Fibroblast of lung (primary cell): ENCODE data around the gene ZNF322. TPM values are rescaled to one million over a fixed set of nuclear protein-coding genes. Genes with fewer than 3 reads are reported as not detected.

ENCODE experiments used
- DNase-seq, 2 donors: peaks; one replicate each; pipeline versions ENCODE4 v3.0.0 to v3.0.0-alpha.2; 2010; ENCODE audit warnings: low read depth in 2 of 2
- H2AFZ ChIP-seq: 2 replicates; pipeline ENCODE4 v1.5.1; 2012; ENCODE audit warnings: low read length, control low read depth, inconsistent platforms
- H3K27ac ChIP-seq: 2 replicates; pipeline ENCODE4 v1.5.1; 2011; ENCODE audit warnings: low read length, control low read depth; ENCODE audit not compliant: insufficient read depth
- H3K27me3 ChIP-seq: 2 replicates; pipeline ENCODE4 v1.5.1; 2011; ENCODE audit warnings: mild to moderate bottlenecking, low read length; ENCODE audit not compliant: control insufficient read depth, insufficient read depth
- H3K36me3 ChIP-seq: 2 replicates; pipeline ENCODE4 v1.5.1; 2011; ENCODE audit warnings: low read length; ENCODE audit not compliant: control insufficient read depth, insufficient read depth
- H3K4me1 ChIP-seq: 2 replicates; pipeline ENCODE4 v1.5.1; 2011; ENCODE audit warnings: low read length; ENCODE audit not compliant: control insufficient read depth, insufficient read depth; ENCODE audit errors: extremely low read depth
- H3K4me2 ChIP-seq: 2 replicates; pipeline ENCODE4 v1.5.1; 2011; ENCODE audit warnings: low read length, control low read depth; ENCODE audit not compliant: insufficient read depth; ENCODE audit errors: extremely low read depth
- H3K4me3 ChIP-seq, 4 experiments: fragments of 200-600 bp in 1 of 4; sonication (generic) in 1 of 4; replicated peaks in 1 of 4; 2 replicates each; pipeline ENCODE4 v1.5.1; 2011 to 2016; ENCODE audit warnings: low read length in 4 of 4, low read depth in 3 of 4, mild to moderate bottlenecking in 3 of 4, control low read depth in 2 of 4, inconsistent platforms in 1 of 4, mixed read lengths in 1 of 4; ENCODE audit not compliant: insufficient read depth in 1 of 4; ENCODE audit errors: control extremely low read depth in 1 of 4
- H3K79me2 ChIP-seq: 2 replicates; pipeline ENCODE4 v1.5.1; 2012; ENCODE audit warnings: mild to moderate bottlenecking, low read length, inconsistent platforms; ENCODE audit not compliant: control insufficient read depth, insufficient read depth
- H3K9ac ChIP-seq: 2 replicates; pipeline ENCODE4 v1.5.1; 2011; ENCODE audit warnings: mild to moderate bottlenecking, low read length, control low read depth; ENCODE audit not compliant: insufficient read depth
- H3K9me3 ChIP-seq: 2 replicates; pipeline ENCODE4 v1.5.1; 2012; ENCODE audit warnings: low read depth, low read length; ENCODE audit not compliant: control insufficient read depth, insufficient read depth
- H4K20me1 ChIP-seq: 2 replicates; pipeline ENCODE4 v1.5.1; 2011; ENCODE audit warnings: low read length; ENCODE audit not compliant: control insufficient read depth, insufficient read depth; ENCODE audit errors: extremely low read depth
- CTCF ChIP-seq, 2 donors: IDR thresholded peaks in 1 of 2; conservative IDR thresholded peaks in 1 of 2; 1 replicate in 1 of 2; 2 replicates in 1 of 2; pipeline ENCODE4 v1.5.1; 2011 to 2012; ENCODE audit warnings: low read length in 2 of 2, control low read depth in 1 of 2, inconsistent platforms in 1 of 2, low read depth in 1 of 2, mild to moderate bottlenecking in 1 of 2
- EZH2 ChIP-seq: IDR thresholded peaks from 2 replicates; pipeline ENCODE4 v1.5.1; 2012; ENCODE audit warnings: low read length, control low read depth, mild to moderate bottlenecking; ENCODE audit errors: missing control alignments
- polyA plus RNA-seq, 2 donors: library from polyadenylated mRNA; depleted of rRNA in 1 of 2; stranded (reverse) in 1 of 2; unstranded in 1 of 2; fragments of >200 nt; gene quantifications; 2 replicates each; pipeline ENCODE4 v1.2.1, GENCODE V29; 2011 to 2012; ENCODE audit warnings: missing spikeins in 1 of 2
- total RNA-seq: library from RNA; depleted of rRNA; stranded (reverse); fragments of >200 nt; gene quantifications from 2 replicates; pipeline ENCODE4 v1.2.1, GENCODE V29; 2014

The ZNF322 gene
- total and polyA plus RNA-seq, 2 donors (not counting 1 experiment from before 2014, with no cell fraction given), result 13.3 to 17.3 TPM

GRCh38 chr6:26598267-26598666 lies 61.3 kb downstream of the ZNF322 start:
- Histone ChIP-seq H3K27me3 (no peaks in the 10 kb centered on the region), H3K4me1 (peaks cover 2% of the 10 kb centered on the region), H3K4me3 (peak overlapping the region in 2 of 4 experiments; percentile 90 to 98), H3K4me2 (peak overlapping the region; percentile 96), H3K36me3 (peaks cover 2% of the 10 kb centered on the region), H2AFZ (no peak overlapping the region), H3K79me2 (peaks cover 14% of the 10 kb centered on the region), H3K9ac (no peak overlapping the region), H4K20me1 (no peaks in the 10 kb centered on the region), H3K9me3 (no peaks in the 10 kb centered on the region), H3K27ac (no peak overlapping the region)
- no peak for DNase-seq
- TF ChIP-seq CTCF (conservative IDR thresholded peaks at IDR 0.05 in 1 of 2, IDR thresholded peaks at IDR 0.05 in 1 of 2; ENCODE audit: low read depth in 1 of 2, low read length in 2 of 2) (no peak), EZH2 (no peak)

- Histone ChIP-seq H3K4me1 (peaks cover 2% of the 10 kb centered on the region), H3K9me3 (no peaks in the 10 kb centered on the region), H3K27ac (no peak overlapping the region), H3K4me3 (peak overlapping the region; percentile 78 to 98 (median 92)), H2AFZ (no peak overlapping the region), H3K27me3 (no peaks in the 10 kb centered on the region), H4K20me1 (no peaks in the 10 kb centered on the region), H3K79me2 (peaks cover 14% of the 10 kb centered on the region), H3K4me2 (peak overlapping the region; percentile 96), H3K9ac (no peak overlapping the region), H3K36me3 (peaks cover 2% of the 10 kb centered on the region)
- no peak for DNase-seq
- no peak for TF ChIP-seq EZH2
- TF ChIP-seq CTCF (conservative IDR thresholded peaks at IDR 0.05 in 1 of 2, IDR thresholded peaks at IDR 0.05 in 1 of 2; ENCODE audit: low read depth in 1 of 2, low read length in 2 of 2), result no peak
Observed at GRCh38 chr6:26597821-26598220, 61.7 kb downstream of the ZNF322 start.

- H3K36me3 ChIP-seq, result peaks cover 2% of the 10 kb centered on the region
- peaks cover 14% of the 10 kb centered on the region for H3K79me2 ChIP-seq
- no peak overlapping the region for H2AFZ ChIP-seq
- H3K9me3 ChIP-seq, result no peaks in the 10 kb centered on the region
- TF ChIP-seq EZH2 (no peak), CTCF (conservative IDR thresholded peaks at IDR 0.05 in 1 of 2, IDR thresholded peaks at IDR 0.05 in 1 of 2; ENCODE audit: low read depth in 1 of 2, low read length in 2 of 2) (no peak)
- peak overlapping the region; percentile 78 to 98 (median 92) for H3K4me3 ChIP-seq
- H3K4me2 ChIP-seq, result peak overlapping the region; percentile 96
- H3K27ac ChIP-seq, result peak overlapping the region; percentile 87
- H3K9ac ChIP-seq, result peak overlapping the region; percentile 87
- H3K27me3 ChIP-seq, result no peaks in the 10 kb centered on the region
- DNase-seq, result no peak
- peaks cover 2% of the 10 kb centered on the region for H3K4me1 ChIP-seq
- H4K20me1 ChIP-seq, result no peaks in the 10 kb centered on the region
Observed at GRCh38 chr6:26597389-26597766, 62.2 kb downstream of the ZNF322 start.
